ENCODE results near the gene PPARGC1A.

- TF ChIP-seq CTCF (IDR thresholded peaks at IDR 0.05) (no peak), POLR2AphosphoS5 (IDR thresholded peaks at IDR 0.05) (no peak)
These were observed 50.6 kb downstream of the PPARGC1A start for GRCh38 chr4:23839279-23839678.
